Osteoblast (primary cell): ENCODE data around the gene RIPK4. TPM values are rescaled to one million over a fixed set of nuclear protein-coding genes. Genes with fewer than 3 reads are reported as not detected.

ENCODE experiments used
- DNase-seq: peaks from one replicate; pipeline ENCODE4 v3.0.0; 2011; ENCODE audit warnings: low spot score, mixed read lengths; ENCODE audit not compliant: insufficient read length; ENCODE audit errors: missing footprints
- H2AFZ ChIP-seq: 2 replicates; pipeline ENCODE4 v1.6.0; 2011; ENCODE audit warnings: mild to moderate bottlenecking, low read length
- H3K27ac ChIP-seq: 2 replicates; pipeline ENCODE4 v1.5.1; 2011; ENCODE audit warnings: mild to moderate bottlenecking, low read depth, low read length, moderate library complexity
- H3K27me3 ChIP-seq: 2 replicates; pipeline ENCODE4 v1.6.0; 2012; ENCODE audit warnings: mild to moderate bottlenecking, control low read depth, inconsistent platforms, low read length, moderate library complexity; ENCODE audit not compliant: insufficient read depth
- H3K36me3 ChIP-seq: 2 replicates; pipeline ENCODE4 v1.5.1; 2011; ENCODE audit warnings: mild to moderate bottlenecking, low read length, control low read depth, moderate library complexity; ENCODE audit not compliant: insufficient read depth
- H3K4me1 ChIP-seq: 2 replicates; pipeline ENCODE4 v1.5.1; 2011; ENCODE audit warnings: mild to moderate bottlenecking, low read length, control low read depth, moderate library complexity; ENCODE audit not compliant: insufficient read depth
- H3K4me2 ChIP-seq: 2 replicates; pipeline ENCODE4 v1.6.0; 2011; ENCODE audit warnings: mild to moderate bottlenecking, low read length; ENCODE audit not compliant: insufficient read depth
- H3K4me3 ChIP-seq: fragments of 200-600 bp; sonication (generic); 3 replicates; pipeline ENCODE4 v1.5.1; 2012; ENCODE audit warnings: mild to moderate bottlenecking, low read length, inconsistent platforms; ENCODE audit not compliant: insufficient read depth
- H3K79me2 ChIP-seq: 2 replicates; pipeline ENCODE4 v1.6.0; 2012; ENCODE audit warnings: mild to moderate bottlenecking, low read length, control low read depth, inconsistent platforms; ENCODE audit not compliant: insufficient read depth
- H3K9me3 ChIP-seq: 2 replicates; pipeline ENCODE4 v1.5.1; 2011; ENCODE audit warnings: low read depth, low read length, control low read depth
- H4K20me1 ChIP-seq: 2 replicates; pipeline ENCODE4 v1.6.0; 2012; ENCODE audit warnings: mild to moderate bottlenecking, low read length, control low read depth; ENCODE audit not compliant: insufficient read depth
- CTCF ChIP-seq: IDR thresholded peaks from 2 replicates; pipeline ENCODE4 v1.5.1; 2011; ENCODE audit warnings: mild to moderate bottlenecking, low read depth, low read length, moderate library complexity; ENCODE audit errors: extremely low read depth
- total RNA-seq: library from RNA; depleted of rRNA; stranded (reverse); fragments of >200 nt; gene quantifications from 2 replicates; pipeline ENCODE4 v1.2.3, GENCODE V29; 2012

Gene RIPK4
- total RNA-seq, 1 donor = 2.2 TPM

DNA sequence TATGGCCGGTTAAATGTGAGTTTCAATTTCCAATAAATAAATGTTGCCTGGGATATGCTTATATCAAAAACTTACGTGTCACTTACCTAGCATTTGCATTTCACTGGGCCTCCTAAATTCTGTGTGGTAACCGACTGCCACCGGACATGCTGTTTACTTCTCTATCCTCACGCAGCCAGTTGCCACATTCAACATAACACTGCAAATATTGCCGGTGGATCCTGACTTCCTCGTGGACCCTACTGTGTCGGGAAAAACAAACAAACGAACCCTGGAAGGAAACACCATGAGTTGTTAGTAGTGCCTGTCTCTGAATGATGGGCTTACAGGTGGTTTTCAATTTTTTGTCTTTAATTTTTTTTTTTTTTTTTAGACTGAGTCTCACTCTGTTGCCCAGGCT lies 54.1 kb downstream of the RIPK4 start:
- Histone ChIP-seq H3K4me2 (no peak overlapping the region), H3K36me3 (no peaks in the 10 kb centered on the region)

GRCh38 chr21:41712201-41712600 lies 54.7 kb downstream of the RIPK4 start:
- H3K9me3 ChIP-seq = no peaks in the 10 kb centered on the region
- H3K27me3 ChIP-seq = peaks cover 39% of the 10 kb centered on the region
- no peaks in the 10 kb centered on the region for H3K4me1 ChIP-seq
- no peak overlapping the region for H2AFZ ChIP-seq
- no peaks in the 10 kb centered on the region for H3K36me3 ChIP-seq
- no peak overlapping the region for H3K4me3 ChIP-seq
- DNase-seq = no peak
- no peaks in the 10 kb centered on the region for H3K79me2 ChIP-seq
- H3K4me2 ChIP-seq = no peak overlapping the region
- no peak for TF ChIP-seq CTCF
- H3K27ac ChIP-seq = no peak overlapping the region
- H4K20me1 ChIP-seq = no peaks in the 10 kb centered on the region

More for the DNA sequence above, 54.1 kb downstream of the RIPK4 start:
- no peak for TF ChIP-seq CTCF
- Histone ChIP-seq H3K4me3 (no peak overlapping the region), H3K9me3 (no peaks in the 10 kb centered on the region), H3K4me1 (no peaks in the 10 kb centered on the region), H3K79me2 (no peaks in the 10 kb centered on the region), H3K27me3 (peaks cover 33% of the 10 kb centered on the region), H3K27ac (no peak overlapping the region), H2AFZ (no peak overlapping the region), H4K20me1 (no peaks in the 10 kb centered on the region)
- no peak for DNase-seq

DNA sequence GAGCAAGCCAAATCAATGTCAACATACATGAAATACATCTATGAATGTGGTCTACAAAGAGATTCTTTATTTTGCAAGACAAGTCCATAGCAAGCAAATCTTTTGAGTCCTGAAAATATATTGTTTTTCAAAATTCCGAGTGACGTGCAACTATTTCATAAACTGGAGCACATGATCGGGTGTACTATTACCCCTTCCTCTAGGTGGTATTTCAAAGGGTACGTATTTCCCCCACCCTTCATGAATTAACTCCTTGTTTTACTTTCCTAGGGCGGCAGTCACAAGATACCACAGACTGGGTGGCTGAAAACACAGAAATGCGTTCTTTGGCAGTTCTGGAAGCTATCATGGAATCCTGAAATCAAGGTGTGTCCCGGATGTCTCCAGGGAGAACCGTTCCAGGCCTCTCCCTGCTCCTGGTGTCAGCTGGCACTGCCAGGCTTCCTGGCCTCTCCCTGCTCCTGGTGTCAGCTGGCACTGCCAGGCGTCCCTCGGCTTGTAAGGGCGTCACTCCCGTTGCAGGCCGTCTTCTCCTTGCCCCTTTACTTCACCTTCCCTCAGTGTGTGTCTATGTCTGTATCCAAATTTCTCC lies 55.3 kb downstream of the RIPK4 start:
- TF ChIP-seq CTCF = no peak
- Histone ChIP-seq H3K4me2 (no peak overlapping the region), H3K27ac (no peak overlapping the region), H3K79me2 (no peaks in the 10 kb centered on the region), H3K4me3 (no peak overlapping the region), H4K20me1 (no peaks in the 10 kb centered on the region), H2AFZ (no peak overlapping the region), H3K9me3 (no peaks in the 10 kb centered on the region), H3K4me1 (no peaks in the 10 kb centered on the region), H3K27me3 (peaks cover 43% of the 10 kb centered on the region), H3K36me3 (no peaks in the 10 kb centered on the region)
- DNase-seq = no peak

GRCh38 chr21:41710823-41711160 lies 56.1 kb downstream of the RIPK4 start:
- no peak overlapping the region for H3K27ac ChIP-seq
- no peak overlapping the region for H3K4me3 ChIP-seq
- H3K79me2 ChIP-seq = no peaks in the 10 kb centered on the region
- H3K27me3 ChIP-seq = peaks cover 45% of the 10 kb centered on the region
- no peak overlapping the region for H2AFZ ChIP-seq
- H4K20me1 ChIP-seq = no peaks in the 10 kb centered on the region
- no peak for DNase-seq
- H3K4me1 ChIP-seq = no peaks in the 10 kb centered on the region
- H3K9me3 ChIP-seq = no peaks in the 10 kb centered on the region
- H3K36me3 ChIP-seq = no peaks in the 10 kb centered on the region
- TF ChIP-seq CTCF = no peak
- H3K4me2 ChIP-seq = no peak overlapping the region
